Panc1 (cell line): ENCODE data around the gene LPAR2. TPM values are rescaled to one million over a fixed set of nuclear protein-coding genes. Genes with fewer than 3 reads are reported as not detected.
"Not testable (repeated sequence)": the region's sequence is repeated elsewhere in the genome, so short reads cannot be mapped to it uniquely, and the experiment has no call there.

Source experiments
- ATAC-seq: fragments of 200-7000 bp; cut with Tn5 transposase; 2 replicates; pipeline ENCODE4 v1.9.1; 2020; ENCODE audit warnings: mild to moderate bottlenecking, moderate library complexity
- BruUV-seq: library from RNA; stranded (reverse); fragments of 400-500 nt; replicated peaks from 2 replicates; lab custom pipeline; 2021; lab: Mats Ljungman, UMichigan
- CTCF ChIA-PET: fragments of 300-600 bp; sonication (Branson Sonifier 250); formaldehyde crosslinking; loops from one replicate; lab custom pipeline; 2022; ENCODE audit warnings: antibody characterized with exemption; lab: Charles Lee
- POLR2A ChIA-PET: fragments of 300-600 bp; sonication (Branson Sonifier 250); formaldehyde crosslinking; loops from one replicate; lab custom pipeline; 2022; ENCODE audit warnings: antibody characterized with exemption; lab: Charles Lee
- DNase-seq: peaks from one replicate; pipeline ENCODE4 v3.0.0-alpha.2; 2010; ENCODE audit warnings: low read depth, low spot score
- H3K27ac ChIP-seq: 2 replicates; pipeline ENCODE4 v1.5.1; 2011; ENCODE audit warnings: mild to moderate bottlenecking, low read length, inconsistent platforms
- H3K27me3 ChIP-seq: fragments of 200-500 bp; sonication (Bioruptor generic); 2 replicates; pipeline ENCODE4 v1.6.0; 2014; ENCODE audit warnings: low read length, inconsistent platforms; ENCODE audit not compliant: control insufficient read depth, insufficient read depth
- H3K36me3 ChIP-seq: fragments of 200-500 bp; sonication (Bioruptor generic); 2 replicates; pipeline ENCODE4 v1.5.1; 2014; ENCODE audit warnings: inconsistent platforms, mild to moderate bottlenecking, low read length, moderate library complexity; ENCODE audit not compliant: control insufficient read depth, insufficient read depth
- H3K4me1 ChIP-seq: 2 replicates; pipeline ENCODE4 v1.5.1; 2011; ENCODE audit warnings: inconsistent platforms, mild to moderate bottlenecking, low read length, moderate library complexity; ENCODE audit not compliant: control insufficient read depth, insufficient read depth
- H3K4me3 ChIP-seq, 2 experiments: 2 replicates each; pipeline ENCODE4 v1.5.1; 2011 to 2012; ENCODE audit warnings: low read depth in 2 of 2, low read length in 2 of 2, mild to moderate bottlenecking in 2 of 2, inconsistent platforms in 1 of 2, moderate library complexity in 1 of 2
- H3K9me3 ChIP-seq: fragments of 200-500 bp; sonication (Bioruptor generic); 2 replicates; pipeline ENCODE4 v1.5.1; 2014; ENCODE audit warnings: low read depth, mild to moderate bottlenecking, inconsistent platforms, low read length, moderate library complexity; ENCODE audit not compliant: control insufficient read depth, insufficient read depth
- POLR2AphosphoS5 ChIP-seq: IDR thresholded peaks from 2 replicates; pipeline ENCODE4 v1.6.1; 2012; ENCODE audit warnings: mild to moderate bottlenecking, low read depth, low read length, moderate library complexity
- REST ChIP-seq, 2 experiments: IDR thresholded peaks; 2 replicates each; pipeline ENCODE4 v1.6.1; 2011 to 2012; ENCODE audit warnings: low read depth in 2 of 2, control low read depth in 1 of 2, low read length in 1 of 2, mild to moderate bottlenecking in 1 of 2, moderate library complexity in 1 of 2; ENCODE audit not compliant: insufficient read depth in 1 of 2
- SIN3A ChIP-seq: IDR thresholded peaks from 2 replicates; pipeline ENCODE4 v1.6.1; 2012; ENCODE audit warnings: low read depth, mild to moderate bottlenecking, low read length, moderate library complexity, borderline replicate concordance; ENCODE audit not compliant: insufficient read depth
- TCF7L2 ChIP-seq: IDR thresholded peaks from 2 replicates; pipeline ENCODE4 v1.6.1; 2011; ENCODE audit warnings: mild to moderate bottlenecking, low read depth, low read length, inconsistent platforms
- in situ Hi-C: cut with HindIII; loops from 2 replicates; pipeline ENCODE4 v1.10.0; 2016; ENCODE audit warnings: low sequenced_read_pairs, low pct_unique_long_range_greater_than_20kb
- intact Hi-C: fragments of 100-400 bp; cut with micrococcal nuclease; formaldehyde crosslinking; loops from one replicate; pipeline ENCODE4 v1.10.0; 2022; ENCODE audit not compliant: unreplicated experiment
- total RNA-seq: library from RNA; stranded (reverse); gene quantifications from one replicate; pipeline ENCODE4 v1.2.1, GENCODE V29; 2021; ENCODE audit not compliant: unreplicated experiment
- TF ChIP-seq, protein P1 (sequence below): fragments of 450-650 bp; IDR thresholded peaks from 2 replicates; pipeline ENCODE4 v1.5.1; 2017; ENCODE audit warnings: mild to moderate bottlenecking

Gene LPAR2
- total RNA-seq, 1 experiment from 2014 or later, result 16.0 TPM

- ChIA-PET CTCF (no interaction called here), POLR2A (no interaction called here)
- DNase-seq (no peak), ATAC-seq (no peak)
- no peak for TF ChIP-seq REST (IDR thresholded peaks at IDR 0.05; ENCODE audit: insufficient read depth in 1 of 2, low read depth in 2 of 2, low read length in 1 of 2)
- no peak for TF ChIP-seq POLR2AphosphoS5
- no peak for TF ChIP-seq SIN3A
- no peak for TF ChIP-seq TCF7L2
- TF ChIP-seq, protein P1, sequence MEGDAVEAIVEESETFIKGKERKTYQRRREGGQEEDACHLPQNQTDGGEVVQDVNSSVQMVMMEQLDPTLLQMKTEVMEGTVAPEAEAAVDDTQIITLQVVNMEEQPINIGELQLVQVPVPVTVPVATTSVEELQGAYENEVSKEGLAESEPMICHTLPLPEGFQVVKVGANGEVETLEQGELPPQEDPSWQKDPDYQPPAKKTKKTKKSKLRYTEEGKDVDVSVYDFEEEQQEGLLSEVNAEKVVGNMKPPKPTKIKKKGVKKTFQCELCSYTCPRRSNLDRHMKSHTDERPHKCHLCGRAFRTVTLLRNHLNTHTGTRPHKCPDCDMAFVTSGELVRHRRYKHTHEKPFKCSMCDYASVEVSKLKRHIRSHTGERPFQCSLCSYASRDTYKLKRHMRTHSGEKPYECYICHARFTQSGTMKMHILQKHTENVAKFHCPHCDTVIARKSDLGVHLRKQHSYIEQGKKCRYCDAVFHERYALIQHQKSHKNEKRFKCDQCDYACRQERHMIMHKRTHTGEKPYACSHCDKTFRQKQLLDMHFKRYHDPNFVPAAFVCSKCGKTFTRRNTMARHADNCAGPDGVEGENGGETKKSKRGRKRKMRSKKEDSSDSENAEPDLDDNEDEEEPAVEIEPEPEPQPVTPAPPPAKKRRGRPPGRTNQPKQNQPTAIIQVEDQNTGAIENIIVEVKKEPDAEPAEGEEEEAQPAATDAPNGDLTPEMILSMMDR, result no peak
- intact Hi-C loops, result no loop called here
- in situ Hi-C loops, result no loop called here
- Histone ChIP-seq H3K27me3 (no peaks in the 10 kb centered on the region), H3K9me3 (no peaks in the 10 kb centered on the region), H3K4me1 (peaks cover 7% of the 10 kb centered on the region), H3K4me3 (no peak overlapping the region), H3K36me3 (no peaks in the 10 kb centered on the region), H3K27ac (no peak overlapping the region)
- no TSS peak for BruUV-seq
These were observed 14.5 kb downstream of the LPAR2 start for GRCh38 chr19:19613506-19613905.

GRCh38 chr19:19610376-19611202 is 17.4 kb downstream of the LPAR2 start:
- no peaks in the 10 kb centered on the region for H3K9me3 ChIP-seq
- no peak for DNase-seq
- H3K4me3 ChIP-seq, result no peak overlapping the region
- peaks cover 12% of the 10 kb centered on the region for H3K4me1 ChIP-seq
- H3K27me3 ChIP-seq, result no peaks in the 10 kb centered on the region
- ATAC-seq, result no peak
- TF ChIP-seq POLR2AphosphoS5 (no peak), TCF7L2 (no peak), REST (IDR thresholded peaks at IDR 0.05; ENCODE audit: insufficient read depth in 1 of 2, low read depth in 2 of 2, low read length in 1 of 2) (no peak), SIN3A (no peak)
- TF ChIP-seq, protein P1, result no peak
- no peaks in the 10 kb centered on the region for H3K36me3 ChIP-seq
- BruUV-seq, result no TSS peak
- in situ Hi-C loops (no loop called here), intact Hi-C loops (no loop called here)
- CTCF ChIA-PET, result no interaction called here
- POLR2A ChIA-PET, result interaction anchor here (0.6 kb wide), 1 partner anchor 9 kb away, joined by 7 read pairs; no protein-coding TSS in a partner anchor
- H3K27ac ChIP-seq, result no peak overlapping the region

DNA sequence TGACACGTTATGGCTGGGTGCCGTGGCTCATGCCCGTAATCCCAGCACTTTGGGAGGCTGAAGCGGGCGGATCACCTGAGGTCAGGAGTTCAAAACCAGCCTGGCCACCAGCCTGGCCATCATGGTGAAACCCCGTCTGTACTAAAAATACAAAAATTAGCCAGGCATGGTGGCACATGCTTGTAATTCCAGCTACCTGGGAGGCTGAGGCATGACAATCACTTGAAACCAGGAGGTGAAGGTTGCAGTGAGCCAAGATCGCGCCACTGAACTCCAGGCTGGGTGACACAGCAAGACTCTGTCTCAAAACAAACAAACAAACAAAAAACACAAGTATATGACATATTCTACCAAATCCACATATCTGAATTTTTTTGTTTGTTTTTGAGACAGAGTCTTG is 21.3 kb downstream of the LPAR2 start:
- H3K4me3 ChIP-seq, BruUV-seq, CTCF ChIA-PET, intact Hi-C loops, H3K27ac ChIP-seq, ATAC-seq, POLR2A ChIA-PET, H3K27me3 ChIP-seq, in situ Hi-C loops, H3K4me1 ChIP-seq, DNase-seq, H3K36me3 ChIP-seq, H3K9me3 ChIP-seq: not testable (repeated sequence)
